IPS-20b (cell line): ENCODE measurements around the gene LHX4.
A peak's percentile ranks its signal among the peaks of the same experiment; 100 is the strongest.

Source experiments
- H3K27ac ChIP-seq: one replicate; pipeline ENCODE4 v1.5.1; 2013; ENCODE audit warnings: low read length
- H3K27me3 ChIP-seq: 2 replicates; pipeline ENCODE4 v1.6.1; 2013; ENCODE audit warnings: mild to moderate bottlenecking, low read length, inconsistent platforms; ENCODE audit not compliant: insufficient read depth
- H3K36me3 ChIP-seq: 2 replicates; pipeline ENCODE4 v1.6.1; 2013; ENCODE audit warnings: low read depth, mild to moderate bottlenecking, inconsistent platforms, low read length, moderate library complexity; ENCODE audit not compliant: insufficient read depth
- H3K4me1 ChIP-seq: 2 replicates; pipeline ENCODE4 v1.6.1; 2013; ENCODE audit warnings: mild to moderate bottlenecking, control low read depth, inconsistent platforms, low read length, moderate library complexity; ENCODE audit not compliant: insufficient read depth
- H3K4me3 ChIP-seq: 2 replicates; pipeline ENCODE4 v1.5.1; 2013; ENCODE audit warnings: mild to moderate bottlenecking, low read length, inconsistent platforms
- H3K9ac ChIP-seq: 2 replicates; pipeline ENCODE4 v1.6.1; 2013; ENCODE audit warnings: low read depth, mild to moderate bottlenecking, inconsistent platforms, low read length, moderate library complexity
- H3K9me3 ChIP-seq: 2 replicates; pipeline ENCODE4 v1.6.1; 2013; ENCODE audit warnings: mild to moderate bottlenecking, low read depth, low read length, inconsistent platforms; ENCODE audit not compliant: insufficient read depth

LHX4 gene

GRCh38 chr1:180271272-180272255 is 41.5 kb downstream of the LHX4 start:
- peaks cover 33% of the 10 kb centered on the region for H3K4me1 ChIP-seq
- no peak overlapping the region for H3K4me3 ChIP-seq
- no peak overlapping the region for H3K27ac ChIP-seq
- no peak overlapping the region for H3K9ac ChIP-seq
- peaks cover 29% of the 10 kb centered on the region for H3K36me3 ChIP-seq
- H3K9me3 ChIP-seq, result peaks cover 8% of the 10 kb centered on the region; the same call in 1 of the 2 replicates
- H3K27me3 ChIP-seq, result no peaks in the 10 kb centered on the region

DNA sequence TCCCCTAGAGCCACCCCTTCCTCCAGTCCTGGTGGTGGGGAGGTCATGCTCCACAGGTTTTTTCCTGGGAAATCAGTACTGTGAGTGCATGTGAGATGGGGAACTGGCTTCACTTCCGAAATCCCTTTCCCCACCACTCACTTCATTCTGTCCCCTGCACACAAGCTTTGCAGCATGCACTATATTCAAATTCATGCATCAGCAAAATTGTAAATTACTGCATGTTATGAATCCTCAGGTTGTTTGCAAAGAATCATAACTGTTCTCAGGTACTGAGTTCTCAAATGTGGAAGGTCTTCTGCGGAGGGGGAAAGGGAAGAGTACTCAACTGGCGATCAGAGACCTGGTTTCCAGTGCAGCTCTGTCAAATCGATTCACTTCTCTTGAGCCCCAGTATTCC is 42.3 kb downstream of the LHX4 start:
- Histone ChIP-seq H3K4me3 (no peak overlapping the region), H3K36me3 (peaks cover 29% of the 10 kb centered on the region), H3K9ac (no peak overlapping the region), H3K9me3 (peaks cover 8% of the 10 kb centered on the region; the same call in 1 of the 2 replicates), H3K27ac (no peak overlapping the region), H3K4me1 (peaks cover 34% of the 10 kb centered on the region), H3K27me3 (no peaks in the 10 kb centered on the region)

DNA sequence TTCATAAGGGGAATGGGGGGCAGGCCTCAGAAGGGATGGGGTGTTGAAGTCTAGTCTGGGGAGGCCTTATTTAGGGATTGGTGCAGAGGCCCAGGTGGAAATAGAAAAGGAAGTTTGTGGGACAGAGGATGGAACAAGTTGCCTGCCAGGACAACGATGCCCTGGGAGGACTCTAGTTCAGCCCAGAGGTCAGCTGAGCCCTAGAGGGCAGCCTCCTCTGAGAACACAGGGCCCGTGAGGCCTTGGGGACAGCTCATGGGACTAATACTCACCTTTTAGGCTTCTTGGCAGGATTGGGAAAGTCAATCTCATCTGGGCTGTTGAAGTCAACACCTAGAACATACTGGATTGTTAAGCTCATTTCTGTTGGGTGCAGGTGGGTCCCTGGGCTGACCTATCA is 43.0 kb downstream of the LHX4 start:
- Histone ChIP-seq H3K4me1 (peaks cover 37% of the 10 kb centered on the region), H3K4me3 (no peak overlapping the region), H3K27ac (no peak overlapping the region), H3K27me3 (no peaks in the 10 kb centered on the region), H3K9me3 (peaks cover 8% of the 10 kb centered on the region; the same call in 1 of the 2 replicates), H3K9ac (no peak overlapping the region), H3K36me3 (peaks cover 29% of the 10 kb centered on the region)

- Histone ChIP-seq H3K27me3 (no peaks in the 10 kb centered on the region), H3K9me3 (peaks cover 8% of the 10 kb centered on the region; the same call in 1 of the 2 replicates), H3K4me3 (no peak overlapping the region), H3K27ac (no peak overlapping the region), H3K9ac (no peak overlapping the region), H3K4me1 (peaks cover 32% of the 10 kb centered on the region), H3K36me3 (peaks cover 29% of the 10 kb centered on the region)
Observed at GRCh38 chr1:180274221-180274620, 44.2 kb downstream of the LHX4 start.

DNA sequence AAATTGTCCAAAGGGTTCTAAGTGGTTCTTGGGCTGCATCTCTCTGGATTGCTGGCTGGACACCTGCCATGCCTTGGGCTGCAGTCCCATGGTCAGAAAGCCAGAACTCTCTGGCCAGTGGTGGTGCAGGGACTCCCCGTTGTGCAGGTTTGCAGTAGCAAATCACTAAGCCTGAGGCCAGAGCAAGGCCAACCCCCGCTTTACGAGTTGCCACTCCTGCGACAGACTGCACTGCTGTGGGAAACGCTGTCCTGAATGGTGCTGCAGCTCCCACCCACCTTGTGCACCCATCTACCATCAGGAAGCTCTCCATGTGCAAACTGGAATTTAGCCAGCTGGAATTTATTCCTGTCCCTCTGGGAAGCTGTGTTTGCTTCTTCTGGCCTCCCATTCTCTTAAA is 45.7 kb downstream of the LHX4 start:
- H3K36me3 ChIP-seq, result peaks cover 29% of the 10 kb centered on the region
- H3K4me1 ChIP-seq, result peaks cover 19% of the 10 kb centered on the region
- H3K9ac ChIP-seq, result no peak overlapping the region
- no peaks in the 10 kb centered on the region for H3K27me3 ChIP-seq
- H3K27ac ChIP-seq, result no peak overlapping the region
- no peak overlapping the region for H3K4me3 ChIP-seq
- H3K9me3 ChIP-seq, result peaks cover 8% of the 10 kb centered on the region; the same call in 1 of the 2 replicates

GRCh38 chr1:180277476-180278193 is 47.6 kb downstream of the LHX4 start:
- Histone ChIP-seq H3K36me3 (peaks cover 29% of the 10 kb centered on the region), H3K27me3 (no peaks in the 10 kb centered on the region), H3K27ac (no peak overlapping the region), H3K4me3 (no peak overlapping the region), H3K9me3 (peaks cover 8% of the 10 kb centered on the region; the same call in 1 of the 2 replicates), H3K4me1 (peaks cover 11% of the 10 kb centered on the region), H3K9ac (peak overlapping the region; percentile 38; the same call in 1 of the 2 replicates)

DNA sequence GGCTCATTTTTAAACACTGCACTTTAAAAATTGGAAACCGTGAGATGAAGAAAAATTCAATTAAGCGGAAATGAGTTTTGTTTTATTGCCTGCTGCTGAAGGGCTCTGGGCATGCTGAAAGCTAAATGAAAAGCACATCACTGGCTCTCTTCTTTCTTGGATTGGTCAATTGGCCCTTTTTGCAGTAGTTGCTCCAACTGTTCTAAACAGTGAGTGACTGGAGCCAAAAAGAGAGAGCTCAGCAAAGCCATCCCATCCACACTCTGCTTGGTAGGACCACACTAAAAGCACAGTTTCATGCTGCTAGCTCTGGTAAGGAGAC is 48.1 kb downstream of the LHX4 start:
- peaks cover 8% of the 10 kb centered on the region; the same call in 1 of the 2 replicates for H3K9me3 ChIP-seq
- H3K4me1 ChIP-seq, result peaks cover 11% of the 10 kb centered on the region
- H3K36me3 ChIP-seq, result peaks cover 29% of the 10 kb centered on the region
- no peaks in the 10 kb centered on the region for H3K27me3 ChIP-seq
- no peak overlapping the region for H3K4me3 ChIP-seq
- no peak overlapping the region for H3K27ac ChIP-seq
- H3K9ac ChIP-seq, result peak overlapping the region; percentile 38; the same call in 1 of the 2 replicates

DNA sequence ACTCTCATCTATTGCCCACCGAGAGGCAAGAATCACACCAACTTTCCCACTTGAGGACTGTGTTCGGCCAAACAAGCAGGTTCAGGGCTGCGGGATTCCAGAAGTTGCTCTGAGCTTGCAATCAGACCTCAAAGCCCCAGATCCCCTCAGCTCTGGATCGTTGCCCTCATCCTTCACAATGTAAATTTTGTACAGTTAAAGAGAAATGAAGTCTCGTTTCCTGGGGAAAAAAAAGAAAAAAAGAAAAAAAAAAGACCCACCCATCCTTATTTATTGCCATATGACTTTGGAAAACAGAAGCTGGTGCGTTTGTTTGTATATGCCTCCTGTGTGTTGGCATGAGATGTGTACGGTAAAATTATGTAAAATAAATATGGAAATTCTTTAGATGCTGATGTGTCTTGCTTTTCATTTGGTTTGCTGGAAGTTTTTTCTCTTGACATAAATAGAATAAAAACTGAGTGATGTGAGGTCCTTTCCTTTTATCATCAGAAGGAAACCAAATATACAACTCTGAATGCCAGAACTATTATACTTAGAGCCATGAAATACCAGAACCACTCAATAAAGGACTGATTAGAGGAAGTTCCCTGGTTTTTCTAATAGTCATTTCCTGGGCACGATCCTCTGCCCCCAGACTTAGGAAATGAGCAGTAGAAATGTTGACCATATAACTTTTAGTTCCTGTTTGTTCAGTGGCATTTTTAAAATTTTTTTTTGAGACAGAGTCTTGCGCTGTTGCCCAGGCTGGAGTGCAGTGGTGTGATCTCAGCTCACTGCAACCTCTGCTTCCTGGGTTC is 48.7 kb downstream of the LHX4 start:
- H3K27me3 ChIP-seq, result no peaks in the 10 kb centered on the region
- H3K4me1 ChIP-seq, result peaks cover 11% of the 10 kb centered on the region
- H3K27ac ChIP-seq, result no peak overlapping the region
- no peak overlapping the region for H3K4me3 ChIP-seq
- peaks cover 27% of the 10 kb centered on the region for H3K36me3 ChIP-seq
- H3K9ac ChIP-seq, result no peak overlapping the region; the same call in 1 of the 2 replicates
- peaks cover 8% of the 10 kb centered on the region; the same call in 1 of the 2 replicates for H3K9me3 ChIP-seq

GRCh38 chr1:180279651-180280050 is 49.6 kb downstream of the LHX4 start:
- Histone ChIP-seq H3K4me3 (no peak overlapping the region), H3K36me3 (peaks cover 19% of the 10 kb centered on the region), H3K4me1 (peaks cover 11% of the 10 kb centered on the region), H3K27me3 (no peaks in the 10 kb centered on the region), H3K9ac (no peak overlapping the region), H3K9me3 (peaks cover 8% of the 10 kb centered on the region; the same call in 1 of the 2 replicates), H3K27ac (no peak overlapping the region)

GRCh38 chr1:180280617-180281016 is 50.6 kb downstream of the LHX4 start:
- H3K9ac ChIP-seq, result no peak overlapping the region
- H3K27ac ChIP-seq, result no peak overlapping the region
- no peak overlapping the region for H3K4me3 ChIP-seq
- H3K9me3 ChIP-seq, result peaks cover 8% of the 10 kb centered on the region; the same call in 1 of the 2 replicates
- peaks cover 11% of the 10 kb centered on the region for H3K4me1 ChIP-seq
- no peaks in the 10 kb centered on the region for H3K27me3 ChIP-seq
- H3K36me3 ChIP-seq, result peaks cover 10% of the 10 kb centered on the region

DNA sequence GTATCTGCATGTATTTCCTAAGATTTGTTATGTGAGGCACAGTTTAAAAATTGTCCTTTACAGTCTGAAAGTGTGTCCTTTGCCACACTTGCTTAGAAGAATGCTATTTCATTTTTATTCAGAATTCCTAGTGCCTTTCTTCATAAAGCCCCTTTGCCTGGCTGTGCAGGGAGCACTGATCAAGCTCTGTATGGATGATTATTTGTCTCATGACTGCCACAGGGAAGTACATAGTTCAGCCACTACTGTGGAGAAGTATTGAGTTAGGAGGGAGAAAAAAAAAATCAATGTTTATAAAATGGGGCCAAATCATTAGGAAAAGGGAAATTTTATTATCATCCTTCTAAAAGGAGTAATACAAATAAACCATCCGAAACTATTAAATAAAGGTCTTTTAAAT is 51.4 kb downstream of the LHX4 start:
- Histone ChIP-seq H3K36me3 (peaks cover under 1% of the 10 kb centered on the region; the same call in 1 of the 2 replicates), H3K9me3 (0 out of 2 replicates have a peak, but pooled peaks cover 1% of the 10 kb centered on the region), H3K27ac (no peak overlapping the region), H3K9ac (no peak overlapping the region), H3K4me3 (no peak overlapping the region), H3K27me3 (no peaks in the 10 kb centered on the region), H3K4me1 (peaks cover 11% of the 10 kb centered on the region)
